Activated CD8-positive, alpha-beta T cell treated with anti-CD3 and anti-CD28 coated beads for 36 hours (primary cell): ENCODE results near the gene ABHD10. TPM values are rescaled to one million over a fixed set of nuclear protein-coding genes. Genes with fewer than 3 reads are reported as not detected.

ENCODE experiments used
- ATAC-seq: fragments of 200-7000 bp; cut with Tn5 transposase; one replicate; pipeline ENCODE4 v1.10.0; 2021; ENCODE audit warnings: mild to moderate bottlenecking, moderate library complexity
- CTCF ChIA-PET: fragments of 350-600 bp; sonication (Branson Sonifier 250); formaldehyde crosslinking; loops from one replicate; lab custom pipeline; 2021; ENCODE audit warnings: antibody characterized with exemption; lab: Charles Lee
- POLR2A ChIA-PET: fragments of 350-600 bp; sonication (Branson Sonifier 250); formaldehyde crosslinking; loops from one replicate; lab custom pipeline; 2021; ENCODE audit warnings: antibody characterized with exemption; lab: Charles Lee
- DNase-seq: peaks from one replicate; pipeline ENCODE4 v3.0.0-alpha.2; 2020
- H3K27ac Mint-ChIP-seq: one replicate; pipeline ENCODE4 v1.8.0; 2021; ENCODE audit warnings: mild to moderate bottlenecking, mixed read lengths
- H3K27me3 Mint-ChIP-seq: one replicate; pipeline ENCODE4 v1.8.0; 2021; ENCODE audit warnings: mixed read lengths
- H3K36me3 Mint-ChIP-seq: one replicate; pipeline ENCODE4 v1.8.0; 2021; ENCODE audit warnings: low read depth, mixed read lengths
- H3K4me1 Mint-ChIP-seq: one replicate; pipeline ENCODE4 v1.8.0; 2021; ENCODE audit warnings: low read depth, mixed read lengths
- H3K4me3 Mint-ChIP-seq: one replicate; pipeline ENCODE4 v1.8.0; 2021; ENCODE audit warnings: mild to moderate bottlenecking, moderate library complexity, mixed read lengths
- H3K9me3 Mint-ChIP-seq: one replicate; pipeline ENCODE4 v1.8.0; 2021; ENCODE audit warnings: mixed read lengths
- CTCF ChIP-seq: fragments of 200-600 bp; IDR thresholded peaks from one replicate; pipeline ENCODE4 v1.8.0; 2022; ENCODE audit warnings: antibody characterized with exemption, mild to moderate bottlenecking
- intact Hi-C: fragments of 100-400 bp; cut with micrococcal nuclease; formaldehyde crosslinking; loops from one replicate; pipeline ENCODE4 v1.10.0; 2022
- total RNA-seq, 2 experiments: library from RNA; stranded (reverse); gene quantifications; one replicate each; pipeline ENCODE4 v1.2.3, GENCODE V29; 2021

The ABHD10 gene
- total RNA-seq, 2 experiments from 2014 or later, result 59.4 to 66.5 TPM

- DNase-seq, result no peak
- Mint-ChIP-seq H3K36me3 (no peaks in the 10 kb centered on the region), H3K27ac (no peak overlapping the region), H3K4me3 (no peak overlapping the region), H3K9me3 (no peaks in the 10 kb centered on the region), H3K27me3 (no peaks in the 10 kb centered on the region), H3K4me1 (no peaks in the 10 kb centered on the region)
- ChIA-PET POLR2A (no interaction called here), CTCF (interaction anchor here (1.3 to 6.7 kb wide), 3 partner anchors 11 to 241 kb away, joined by 3 to 27 read pairs (median 6); no protein-coding TSS in a partner anchor)
- no peak for ATAC-seq
- intact Hi-C loops, result no loop called here
- TF ChIP-seq CTCF, result no peak
Measured at GRCh38 chr3:111956995-111957734, 21.7 kb upstream of the ABHD10 start.

GRCh38 chr3:111961461-111962164, 17.2 kb upstream of the ABHD10 start:
- POLR2A ChIA-PET, result interaction anchor here (1.7 kb wide), 1 partner anchor 18 kb away, joined by 4 read pairs; the partner anchor contains the start of gene ABHD10
- H3K36me3 Mint-ChIP-seq, result no peaks in the 10 kb centered on the region
- no peak overlapping the region for H3K27ac Mint-ChIP-seq
- ATAC-seq, result no peak
- no peaks in the 10 kb centered on the region for H3K9me3 Mint-ChIP-seq
- H3K4me3 Mint-ChIP-seq, result no peak overlapping the region
- H3K4me1 Mint-ChIP-seq, result peaks cover 15% of the 10 kb centered on the region
- intact Hi-C loops, result no loop called here
- no peak for TF ChIP-seq CTCF
- no peaks in the 10 kb centered on the region for H3K27me3 Mint-ChIP-seq
- DNase-seq, result no peak
- CTCF ChIA-PET, result interaction anchor here (0.6 to 16.4 kb wide), 7 partner anchors 13 to 243 kb away, joined by 3 to 318 read pairs (median 3); no protein-coding TSS in a partner anchor

GRCh38 chr3:111963424-111963823, 15.4 kb upstream of the ABHD10 start:
- intact Hi-C loops, result no loop called here
- POLR2A ChIA-PET, result no interaction called here
- peak; percentile 59 for ATAC-seq

GRCh38 chr3:111965484-111965883, 13.3 kb upstream of the ABHD10 start:
- H3K27me3 Mint-ChIP-seq, result no peaks in the 10 kb centered on the region
- H3K4me3 Mint-ChIP-seq, result no peak overlapping the region
- intact Hi-C loops, result no loop called here
- H3K27ac Mint-ChIP-seq, result peak overlapping the region; percentile 65
- peaks cover 20% of the 10 kb centered on the region for H3K4me1 Mint-ChIP-seq
- DNase-seq (no peak), ATAC-seq (no peak)
- H3K9me3 Mint-ChIP-seq, result no peaks in the 10 kb centered on the region
- CTCF ChIA-PET, result interaction anchor here (0.8 to 16.4 kb wide), 9 partner anchors 13 to 296 kb away, joined by 3 to 318 read pairs (median 14); partner anchors contain the start of gene ABHD10
- POLR2A ChIA-PET, result no interaction called here
- no peaks in the 10 kb centered on the region for H3K36me3 Mint-ChIP-seq
- no peak for TF ChIP-seq CTCF

More at GRCh38 chr3:111963424-111963823, 15.4 kb upstream of the ABHD10 start:
- Mint-ChIP-seq H3K9me3 (no peaks in the 10 kb centered on the region), H3K4me3 (no peak overlapping the region), H3K4me1 (peaks cover 20% of the 10 kb centered on the region), H3K27me3 (no peaks in the 10 kb centered on the region), H3K27ac (no peak overlapping the region), H3K36me3 (no peaks in the 10 kb centered on the region)
- CTCF ChIA-PET, result interaction anchor here (1.9 to 16.4 kb wide), 2 partner anchors 50 to 244 kb away, joined by 8 to 318 read pairs; no protein-coding TSS in a partner anchor
- DNase-seq, result no peak
- no peak for TF ChIP-seq CTCF
